Brain microvascular endothelial cell (primary cell): ENCODE measurements around the gene FLRT1.

Experiments
- DNase-seq: peaks from one replicate; pipeline ENCODE4 v3.0.0-alpha.2; 2020
- H3K27ac ChIP-seq: fragments of 250-450 bp; sonication (Bioruptor Pico); 2 replicates; pipeline ENCODE4 v1.5.1; 2020; ENCODE audit warnings: mild to moderate bottlenecking, moderate library complexity
- H3K27me3 ChIP-seq: fragments of 250-450 bp; sonication (Bioruptor Pico); replicated peaks from 2 replicates; pipeline ENCODE4 v1.5.1; 2020; ENCODE audit warnings: mild to moderate bottlenecking
- H3K36me3 ChIP-seq: fragments of 250-450 bp; sonication (Bioruptor Pico); replicated peaks from 2 replicates; pipeline ENCODE4 v1.5.1; 2020; ENCODE audit warnings: mild to moderate bottlenecking
- H3K4me3 ChIP-seq: 2 replicates; pipeline ENCODE4 v1.5.1; 2011; ENCODE audit warnings: low read depth, mild to moderate bottlenecking, control low read depth, low read length, moderate library complexity
- CTCF ChIP-seq: IDR thresholded peaks from 2 replicates; pipeline ENCODE4 v1.5.1; 2011; ENCODE audit warnings: low read depth, mild to moderate bottlenecking, moderate library complexity, low read length, control low read depth, inconsistent platforms; ENCODE audit errors: missing control alignments
- in situ Hi-C: cut with HindIII; loops from 2 replicates; pipeline ENCODE4 v1.10.0; 2017; ENCODE audit warnings: low sequenced_read_pairs, low pct_ligation_motif_present

Gene FLRT1

GRCh38 chr11:64035576-64035975, at the start of gene FLRT1:
FLRT1 (plus strand) TSS chr11:64035931; CDS start chr11:64116268, 80,337 bp downstream.
- in situ Hi-C loops, result no loop called here
- no peak for DNase-seq
- peaks cover 16% of the 10 kb centered on the region for H3K27me3 ChIP-seq
- no peaks in the 10 kb centered on the region for H3K36me3 ChIP-seq
- TF ChIP-seq CTCF, result no peak
- H3K4me3 ChIP-seq, result peak within 1 kb of the TSS; percentile 9
- no peak within 1 kb of the TSS for H3K27ac ChIP-seq

- H3K27me3 ChIP-seq, result no peaks in the 10 kb centered on the region
- in situ Hi-C loops, result no loop called here
- H3K27ac ChIP-seq, result peak within 1 kb of the TSS; percentile 69
- no peak for TF ChIP-seq CTCF
- peaks cover 15% of the 10 kb centered on the region for H3K36me3 ChIP-seq
- DNase-seq, result peak; percentile 85
- H3K4me3 ChIP-seq, result peak within 1 kb of the TSS; percentile 93
These were observed 49.4 kb upstream of the FLRT1 start, which contains the start of gene OTUB1 for GRCh38 chr11:63986156-63986931. OTUB1 (plus strand) TSS chr11:63986438; CDS start chr11:63986457, 19 bp downstream.

GRCh38 chr11:63986932-63987513, 48.7 kb upstream of the FLRT1 start:
- H3K4me3 ChIP-seq, result peak overlapping the region; percentile 93
- peak overlapping the region; percentile 69 for H3K27ac ChIP-seq
- no peaks in the 10 kb centered on the region for H3K27me3 ChIP-seq
- no peak for TF ChIP-seq CTCF
- DNase-seq, result no peak
- H3K36me3 ChIP-seq, result peaks cover 19% of the 10 kb centered on the region
- in situ Hi-C loops, result no loop called here

GRCh38 chr11:63991558-63991957, 44.2 kb upstream of the FLRT1 start:
- Histone ChIP-seq H3K27ac (no peak overlapping the region), H3K4me3 (no peak overlapping the region), H3K27me3 (no peaks in the 10 kb centered on the region), H3K36me3 (peaks cover 34% of the 10 kb centered on the region)
- TF ChIP-seq CTCF, result no peak
- DNase-seq, result no peak
- in situ Hi-C loops, result no loop called here

- DNase-seq, result no peak
- TF ChIP-seq CTCF, result no peak
- no peaks in the 10 kb centered on the region for H3K27me3 ChIP-seq
- no peak overlapping the region for H3K27ac ChIP-seq
- in situ Hi-C loops, result no loop called here
- no peak overlapping the region for H3K4me3 ChIP-seq
- H3K36me3 ChIP-seq, result peaks cover 49% of the 10 kb centered on the region
These were observed 42.6 kb upstream of the FLRT1 start for GRCh38 chr11:63993100-63993499.
